GM10847 (cell line): Measurements from ENCODE around the gene PPAN.
A peak's percentile ranks its signal among the peaks of the same experiment; 100 is the strongest.

Source experiments
- POLR2A ChIP-seq: IDR thresholded peaks from 2 replicates; pipeline ENCODE4 v1.6.1; 2011; ENCODE audit not compliant: insufficient read length; ENCODE audit errors: extremely low read depth

Gene PPAN

DNA sequence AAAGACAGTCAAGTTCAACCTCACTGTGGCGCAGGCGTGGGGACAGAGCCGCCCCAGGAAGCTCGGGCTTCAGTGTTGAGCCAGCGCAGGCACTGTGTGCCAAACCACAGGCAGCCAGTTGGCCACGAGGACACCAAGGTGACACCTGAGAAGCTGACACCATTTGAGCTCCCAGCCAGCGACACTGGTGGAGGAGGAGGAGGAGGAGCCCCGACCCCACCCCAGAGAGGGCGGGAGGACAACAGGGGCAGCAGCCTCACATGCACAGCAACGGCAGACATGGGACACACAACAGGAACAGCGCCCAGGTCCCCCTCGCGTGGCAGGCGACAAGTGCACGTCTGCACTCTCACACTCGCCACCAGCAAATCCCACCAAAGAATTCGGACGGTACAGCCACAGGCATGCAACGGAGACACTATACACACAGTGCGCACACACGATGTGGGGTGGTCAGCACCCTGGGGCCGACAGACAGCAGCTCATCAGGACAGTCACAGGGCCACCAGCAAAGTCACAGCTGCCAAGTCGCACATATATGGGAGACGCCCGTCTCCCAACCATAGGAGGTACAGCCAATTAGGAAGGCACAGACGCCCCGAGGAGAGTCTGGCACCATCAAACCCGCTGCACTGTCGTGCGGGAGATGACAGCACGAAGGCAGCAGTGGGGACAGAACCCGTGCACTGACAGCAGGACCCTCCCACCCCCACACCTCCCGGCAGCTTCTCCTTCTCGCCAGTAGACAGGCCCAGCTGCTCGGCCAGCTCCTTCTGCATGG lies 10.1 kb downstream of the PPAN start:
- peak; percentile 4 for TF ChIP-seq POLR2A

GRCh38 chr19:10116866-10117616 lies 10.9 kb downstream of the PPAN start:
- TF ChIP-seq POLR2A = peak; percentile 7

DNA sequence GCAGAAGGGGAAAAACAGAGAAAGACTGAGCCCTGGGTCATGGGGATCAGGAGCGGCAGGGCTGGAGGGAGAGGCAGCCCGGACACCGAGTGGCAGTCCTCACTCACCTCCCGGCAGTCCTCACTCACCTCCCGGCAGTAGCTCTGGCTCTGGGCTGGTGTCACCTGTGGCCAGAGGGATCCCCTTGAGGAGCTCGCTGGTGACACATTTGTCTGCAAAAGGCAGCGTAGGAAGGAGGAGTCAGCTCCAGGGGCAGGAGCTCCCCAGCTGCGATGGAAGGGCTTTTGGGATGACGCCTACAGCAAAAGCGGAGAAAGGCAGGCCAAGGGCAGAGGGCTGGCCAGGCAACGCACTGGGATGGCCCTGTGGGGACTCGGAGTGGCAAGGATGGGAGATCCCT lies 12.8 kb downstream of the PPAN start:
- no peak for TF ChIP-seq POLR2A

- no peak for TF ChIP-seq POLR2A
These were observed 14.5 kb downstream of the PPAN start for GRCh38 chr19:10120538-10121189.

DNA sequence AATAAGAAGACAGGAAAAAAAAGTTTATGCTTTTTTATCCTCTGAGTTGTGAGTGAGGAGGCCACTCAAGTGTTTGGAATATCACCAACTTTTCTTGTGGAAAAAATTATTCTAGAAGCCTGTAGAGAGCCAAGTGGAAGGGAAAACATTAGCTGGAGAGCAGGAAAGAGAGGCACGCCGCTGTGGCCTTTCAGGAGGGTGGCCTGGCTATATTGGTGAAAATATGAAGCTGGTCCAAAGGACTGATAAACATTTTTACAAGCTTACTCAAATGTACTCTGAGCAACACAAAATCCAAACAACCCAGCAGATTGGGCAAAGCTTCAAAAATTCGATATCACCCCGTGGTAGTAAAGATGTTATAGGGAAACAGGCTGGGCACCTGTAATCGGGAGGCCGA lies 15.9 kb downstream of the PPAN start:
- TF ChIP-seq POLR2A = no peak

- no peak for TF ChIP-seq POLR2A
These were observed 18.3 kb downstream of the PPAN start for GRCh38 chr19:10124429-10124828.

DNA sequence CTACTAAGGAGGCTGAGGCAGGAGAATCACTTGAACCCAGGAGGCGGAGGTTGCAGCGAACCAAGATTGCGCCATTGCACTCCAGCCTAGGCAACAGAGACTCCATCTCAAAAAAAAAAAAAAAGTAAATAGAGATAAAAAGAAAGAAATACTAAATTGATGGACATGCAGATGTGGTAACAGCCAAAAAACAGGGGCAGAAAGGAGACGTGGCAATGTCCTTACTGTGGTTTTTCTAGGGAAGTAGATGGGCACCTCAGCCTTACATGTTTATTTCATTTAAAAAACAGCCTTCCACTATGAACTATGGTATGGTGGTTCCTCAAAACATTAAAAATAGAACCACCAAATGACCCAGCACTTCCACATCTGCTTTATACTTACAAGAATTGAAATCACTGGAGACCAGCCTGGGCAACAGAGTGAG lies 20.1 kb downstream of the PPAN start:
- no peak for TF ChIP-seq POLR2A

DNA sequence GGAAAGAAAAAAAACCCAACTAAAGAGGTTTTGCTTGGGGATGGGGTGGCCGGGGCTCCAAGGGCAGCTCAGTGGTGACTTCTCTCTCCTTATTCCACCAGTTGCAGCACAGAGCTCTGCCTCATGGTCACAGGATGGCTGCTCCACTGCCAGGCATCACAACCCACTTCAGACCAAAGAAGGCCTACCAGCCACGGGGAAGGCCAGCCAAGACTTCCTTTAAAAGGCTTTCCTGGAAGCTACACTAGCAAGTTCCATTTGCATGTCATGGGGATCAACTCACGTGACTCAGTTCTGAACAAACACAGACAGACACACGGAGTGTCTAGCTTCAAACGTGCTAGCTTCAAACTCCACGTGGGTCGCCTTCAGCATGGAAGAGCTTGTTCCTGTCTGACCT lies 26.7 kb downstream of the PPAN start:
- no peak for TF ChIP-seq POLR2A

DNA sequence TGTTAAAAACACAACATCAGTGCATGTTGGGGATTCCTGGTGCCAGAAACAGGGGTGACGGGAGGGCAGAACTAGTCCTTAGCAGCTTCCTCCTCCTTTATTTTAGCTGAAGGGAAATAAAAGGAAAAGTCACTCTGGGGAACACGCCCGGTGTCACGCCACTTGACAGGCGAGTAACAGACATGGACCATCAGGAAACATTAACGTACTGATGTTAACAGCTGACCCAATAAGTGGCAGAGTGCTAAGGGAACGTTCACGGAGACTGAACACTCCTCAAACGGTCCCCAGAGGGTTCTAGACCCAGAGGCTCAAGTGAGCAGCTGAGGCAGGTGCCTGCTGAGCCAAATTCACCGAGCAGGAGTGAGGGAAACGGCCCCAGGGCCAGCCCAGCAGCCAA lies 27.4 kb downstream of the PPAN start:
- no peak for TF ChIP-seq POLR2A

- no peak for TF ChIP-seq POLR2A
These were observed 27.9 kb downstream of the PPAN start for GRCh38 chr19:10134040-10134439.

DNA sequence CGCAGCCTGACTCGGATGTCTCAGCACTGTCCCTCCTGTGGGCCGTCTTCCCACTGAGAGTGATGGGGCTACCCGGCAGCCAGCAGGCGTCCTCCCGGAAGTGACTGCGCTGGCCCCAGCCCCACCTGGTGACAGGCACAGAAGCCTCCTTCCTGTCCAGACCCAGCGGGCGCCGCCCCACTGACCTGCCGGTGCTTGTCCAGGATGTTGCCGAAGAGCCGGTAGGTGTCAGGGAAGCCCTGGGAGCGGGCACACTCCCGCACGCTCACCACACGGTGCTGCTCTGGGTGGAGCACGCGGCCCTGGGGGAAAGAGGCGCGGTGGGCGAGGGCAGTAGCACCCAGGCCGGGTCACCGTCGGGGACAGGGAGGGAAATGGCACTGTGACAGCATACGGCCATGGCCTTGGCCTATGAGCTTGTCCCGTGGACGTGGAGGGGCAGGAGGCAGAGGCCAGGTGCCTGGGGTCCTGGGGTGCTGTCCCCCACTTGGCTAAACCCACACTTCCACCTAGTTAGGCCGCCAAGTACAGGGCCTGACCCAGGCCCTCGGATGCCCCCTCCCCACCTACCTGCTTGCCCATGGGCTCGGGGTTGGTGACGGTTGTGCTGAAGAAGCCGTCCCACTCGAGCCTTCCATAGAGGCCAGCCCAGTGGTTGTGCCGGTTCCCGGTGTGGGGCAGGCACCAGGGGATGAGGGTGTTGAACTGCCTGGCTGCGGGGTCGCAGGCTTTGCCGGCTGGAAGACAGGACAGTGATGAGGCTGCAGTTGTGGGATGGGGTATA lies 29.6 kb downstream of the PPAN start:
- TF ChIP-seq POLR2A = no peak

DNA sequence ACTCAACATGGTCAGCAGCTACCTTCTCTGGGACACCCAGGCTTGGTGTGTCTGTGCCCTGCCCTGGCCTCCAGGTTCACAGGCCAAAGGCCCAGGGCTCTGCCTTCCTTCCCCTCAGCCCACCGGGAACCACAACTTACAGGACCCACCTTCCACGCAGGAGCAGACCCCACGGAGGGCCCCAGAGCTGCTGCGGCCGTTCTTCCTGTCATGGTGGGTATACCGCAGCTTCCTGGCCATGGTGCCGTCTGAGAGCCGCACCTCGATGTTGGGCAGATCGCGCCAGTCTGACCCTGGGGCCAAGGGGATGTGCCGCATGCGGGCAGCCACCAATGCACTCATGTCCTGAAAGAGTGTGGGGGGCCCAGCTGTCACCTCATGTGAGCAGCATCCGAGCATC lies 30.8 kb downstream of the PPAN start:
- no peak for TF ChIP-seq POLR2A

GRCh38 chr19:10137751-10138682 lies 31.9 kb downstream of the PPAN start:
- no peak for TF ChIP-seq POLR2A

GRCh38 chr19:10138879-10139795 lies 33.0 kb downstream of the PPAN start:
- no peak for TF ChIP-seq POLR2A

- TF ChIP-seq POLR2A = no peak
These were observed 33.8 kb downstream of the PPAN start for GRCh38 chr19:10139952-10140351.
